ENCODE results near the gene AAK1.
"Not testable (repeated sequence)": the region's sequence is repeated elsewhere in the genome, so short reads cannot be mapped to it uniquely, and the experiment has no call there.

DNA sequence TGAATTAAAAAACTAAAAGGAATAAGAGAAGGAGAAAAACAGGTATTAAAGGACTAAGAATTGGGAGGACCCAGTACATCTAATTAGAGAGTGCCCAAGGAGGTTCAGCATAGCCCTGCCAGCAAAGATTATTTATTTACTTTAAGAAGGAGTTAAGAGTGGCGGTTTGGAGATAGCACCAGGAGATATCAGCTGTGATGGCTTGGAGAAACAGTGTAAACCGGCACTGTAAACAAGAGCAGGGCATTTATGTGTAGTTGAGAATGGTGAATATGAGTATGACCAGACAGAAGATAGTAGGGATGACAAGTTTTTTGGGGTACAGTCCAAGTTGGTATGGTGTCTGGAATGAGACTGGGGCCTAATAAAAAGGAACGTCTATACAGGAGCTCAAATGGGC, 199.9 kb downstream of the AAK1 start:
- TF ChIP-seq, protein P1, sequence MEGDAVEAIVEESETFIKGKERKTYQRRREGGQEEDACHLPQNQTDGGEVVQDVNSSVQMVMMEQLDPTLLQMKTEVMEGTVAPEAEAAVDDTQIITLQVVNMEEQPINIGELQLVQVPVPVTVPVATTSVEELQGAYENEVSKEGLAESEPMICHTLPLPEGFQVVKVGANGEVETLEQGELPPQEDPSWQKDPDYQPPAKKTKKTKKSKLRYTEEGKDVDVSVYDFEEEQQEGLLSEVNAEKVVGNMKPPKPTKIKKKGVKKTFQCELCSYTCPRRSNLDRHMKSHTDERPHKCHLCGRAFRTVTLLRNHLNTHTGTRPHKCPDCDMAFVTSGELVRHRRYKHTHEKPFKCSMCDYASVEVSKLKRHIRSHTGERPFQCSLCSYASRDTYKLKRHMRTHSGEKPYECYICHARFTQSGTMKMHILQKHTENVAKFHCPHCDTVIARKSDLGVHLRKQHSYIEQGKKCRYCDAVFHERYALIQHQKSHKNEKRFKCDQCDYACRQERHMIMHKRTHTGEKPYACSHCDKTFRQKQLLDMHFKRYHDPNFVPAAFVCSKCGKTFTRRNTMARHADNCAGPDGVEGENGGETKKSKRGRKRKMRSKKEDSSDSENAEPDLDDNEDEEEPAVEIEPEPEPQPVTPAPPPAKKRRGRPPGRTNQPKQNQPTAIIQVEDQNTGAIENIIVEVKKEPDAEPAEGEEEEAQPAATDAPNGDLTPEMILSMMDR (IDR thresholded peaks at IDR 0.05): not testable (repeated sequence)
- not testable (repeated sequence) for TF ChIP-seq POLR2A (IDR thresholded peaks at IDR 0.05)

Measured in esophagus squamous epithelium (tissue), 4 donors.